Measurements from ENCODE around the gene VWA5A.

DNA sequence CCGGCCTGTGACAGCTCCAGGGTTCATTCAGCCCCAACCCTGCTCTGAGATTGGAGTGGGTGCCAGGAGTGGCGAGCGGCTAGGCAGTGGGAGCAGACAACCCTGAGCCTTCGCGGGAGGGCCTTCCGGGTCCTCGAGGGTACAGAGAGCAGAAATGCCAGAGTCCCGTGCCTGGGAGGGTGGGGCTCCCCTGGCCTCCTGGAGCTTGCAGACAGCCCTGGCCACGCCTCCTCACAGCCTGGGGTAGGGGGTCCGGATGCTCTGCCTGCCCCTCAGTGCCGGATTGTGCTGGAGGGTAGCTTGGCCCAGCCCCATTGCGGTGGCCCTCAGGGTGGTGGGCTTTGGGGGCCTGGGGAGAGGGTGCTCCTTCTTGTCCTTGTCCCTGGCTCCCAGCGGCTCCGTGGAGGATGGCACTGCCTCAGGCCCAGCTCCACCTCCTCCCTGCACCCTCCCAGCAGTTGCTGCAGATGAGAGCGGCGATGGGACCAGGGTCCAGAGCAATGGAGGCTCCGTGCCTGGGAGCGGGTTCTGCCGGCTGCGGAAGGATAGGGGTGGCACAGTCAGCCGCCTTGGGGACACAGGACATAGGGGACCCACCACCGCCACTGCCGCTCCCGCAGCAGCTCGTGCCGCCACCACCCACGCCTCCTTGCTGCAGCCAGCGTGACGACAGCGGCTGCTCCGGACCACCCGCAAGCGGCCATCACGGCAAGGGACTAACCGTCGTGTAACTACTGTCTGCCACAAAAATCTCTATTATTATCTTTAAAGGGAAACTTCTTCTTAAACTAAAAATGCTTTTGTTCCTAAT is 39.2 kb upstream of the VWA5A start:
- TF ChIP-seq, protein P1, sequence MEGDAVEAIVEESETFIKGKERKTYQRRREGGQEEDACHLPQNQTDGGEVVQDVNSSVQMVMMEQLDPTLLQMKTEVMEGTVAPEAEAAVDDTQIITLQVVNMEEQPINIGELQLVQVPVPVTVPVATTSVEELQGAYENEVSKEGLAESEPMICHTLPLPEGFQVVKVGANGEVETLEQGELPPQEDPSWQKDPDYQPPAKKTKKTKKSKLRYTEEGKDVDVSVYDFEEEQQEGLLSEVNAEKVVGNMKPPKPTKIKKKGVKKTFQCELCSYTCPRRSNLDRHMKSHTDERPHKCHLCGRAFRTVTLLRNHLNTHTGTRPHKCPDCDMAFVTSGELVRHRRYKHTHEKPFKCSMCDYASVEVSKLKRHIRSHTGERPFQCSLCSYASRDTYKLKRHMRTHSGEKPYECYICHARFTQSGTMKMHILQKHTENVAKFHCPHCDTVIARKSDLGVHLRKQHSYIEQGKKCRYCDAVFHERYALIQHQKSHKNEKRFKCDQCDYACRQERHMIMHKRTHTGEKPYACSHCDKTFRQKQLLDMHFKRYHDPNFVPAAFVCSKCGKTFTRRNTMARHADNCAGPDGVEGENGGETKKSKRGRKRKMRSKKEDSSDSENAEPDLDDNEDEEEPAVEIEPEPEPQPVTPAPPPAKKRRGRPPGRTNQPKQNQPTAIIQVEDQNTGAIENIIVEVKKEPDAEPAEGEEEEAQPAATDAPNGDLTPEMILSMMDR (IDR thresholded peaks at IDR 0.05 in 8 of 11, conservative IDR thresholded peaks at IDR 0.05 in 3 of 11), result no peak
- TF ChIP-seq POLR2AphosphoS5 (IDR thresholded peaks at IDR 0.05), result peak in 1 of 3 donors; percentile 35
